Keratinocyte (primary cell): ENCODE data around the gene SEMA7A. TPM values are rescaled to one million over a fixed set of nuclear protein-coding genes. Genes with fewer than 3 reads are reported as not detected.

Experiments
- polyA plus RNA-seq, 5 experiments: library from polyadenylated mRNA; depleted of rRNA in 3 of 5; stranded (reverse) in 3 of 5; stranded (forward) in 1 of 5; unstranded in 1 of 5; fragments of >200 nt; gene quantifications; 1 replicate in 1 of 5; 2 replicates in 3 of 5; 3 replicates in 1 of 5; pipeline versions ENCODE4 v1.2.1 to v1.2.3, GENCODE V29; 2011 to 2012; ENCODE audit warnings: missing spikeins in 2 of 5, low read depth in 1 of 5, low replicate concordance in 1 of 5
- small RNA-seq, 3 experiments: library from RNA; depleted of rRNA; stranded (forward); fragments of <200 nt; gene quantifications; one replicate each; pipeline ENCODE3, GENCODE V24; 2012; ENCODE audit warnings: low read depth in 3 of 3, low replicate concordance in 1 of 3; ENCODE audit not compliant: insufficient read length in 3 of 3

SEMA7A gene
- polyA plus RNA-seq, 1 donor (not counting 4 experiments of a cell fraction or from before 2014, with no cell fraction given) = 8.0 TPM

Small RNA genes lying within 50 kb of the gene (small RNA-seq; reads per million reads assigned to genes)
- 0 to 0.25 (median 0) reads per million in 3 experiments for gene MIR6881

Other genes starting within 250 kb of the SEMA7A start
- 0.09 TPM in 1 of 3 replicates, not detected in the others for gene STRA6, start 231.2 kb downstream of the SEMA7A start, polyA plus RNA-seq
- not detected in 3 replicates for gene CCDC33, start 197.6 kb downstream of the SEMA7A start, polyA plus RNA-seq
- 0.27 TPM in 1 of 3 replicates, not detected in the others for gene CYP11A1, start 66.3 kb downstream of the SEMA7A start, polyA plus RNA-seq
- 43.4 to 48.9 TPM (median 45.8 TPM) in 3 replicates for gene UBL7, start 27.2 kb upstream of the SEMA7A start, polyA plus RNA-seq
- 3.6 to 3.7 TPM (median 3.6 TPM) in 3 replicates for gene ARID3B, start 107.3 kb upstream of the SEMA7A start, polyA plus RNA-seq
- 54.8 to 72.6 TPM (median 61.2 TPM) in 3 replicates for gene CLK3, start 181.9 kb upstream of the SEMA7A start, polyA plus RNA-seq